Endothelial cell of umbilical vein (primary cell): ENCODE measurements around the gene JAG2. TPM values are rescaled to one million over a fixed set of nuclear protein-coding genes. Genes with fewer than 3 reads are reported as not detected.

Experiments used
- BruUV-seq: library from RNA; stranded (reverse); fragments of 400-500 nt; replicated peaks from 2 replicates; lab custom pipeline; 2021; lab: Mats Ljungman, UMichigan
- CTCF ChIA-PET: fragments of 300-600, 350-600 bp; sonication (Branson Sonifier 250); formaldehyde crosslinking; loops from one replicate; lab custom pipeline; 2021; ENCODE audit warnings: antibody characterized with exemption, inconsistent platforms; lab: Charles Lee
- POLR2A ChIA-PET: fragments of 300-600, 350-600 bp; sonication (Branson Sonifier 250); formaldehyde crosslinking; loops from one replicate; lab custom pipeline; 2021; ENCODE audit warnings: antibody characterized with exemption, inconsistent platforms; lab: Charles Lee
- DNase-seq: peaks from one replicate; pipeline ENCODE4 v3.0.0-alpha.2; 2011; ENCODE audit warnings: low read depth, low spot score
- FAIRE-seq: peaks from 2 replicates; lab custom pipeline; 2011; peaks lifted over from hg19 to GRCh38; lab: Jason Lieb, UNC
- H2AFZ ChIP-seq: 2 replicates; pipeline ENCODE4 v1.6.0; 2012; ENCODE audit warnings: low read depth, low read length, control low read depth, inconsistent platforms
- H3K27ac ChIP-seq: 2 replicates; pipeline ENCODE4 v1.5.1; 2011; ENCODE audit warnings: low read depth, mild to moderate bottlenecking, control low read depth, low read length, moderate library complexity; ENCODE audit not compliant: insufficient read depth
- H3K27me3 ChIP-seq, 2 experiments: 2 replicates each; pipeline versions ENCODE4 v1.6.0 to v1.6.1; 2011; ENCODE audit warnings: low read length in 2 of 2, mixed read lengths in 1 of 2; ENCODE audit not compliant: control insufficient read depth in 2 of 2, insufficient read depth in 2 of 2
- H3K36me3 ChIP-seq, 2 experiments: 2 replicates in 1 of 2; 3 replicates in 1 of 2; pipeline ENCODE4 v1.5.1; 2011; ENCODE audit warnings: low read length in 2 of 2, mild to moderate bottlenecking in 1 of 2, moderate library complexity in 1 of 2; ENCODE audit not compliant: control insufficient read depth in 2 of 2, insufficient read depth in 2 of 2; ENCODE audit errors: extremely low read depth in 1 of 2
- H3K4me1 ChIP-seq: 3 replicates; pipeline ENCODE4 v1.5.1; 2011; ENCODE audit warnings: mild to moderate bottlenecking, low read length; ENCODE audit not compliant: control insufficient read depth, insufficient read depth; ENCODE audit errors: extremely low read depth
- H3K4me2 ChIP-seq: 2 replicates; pipeline ENCODE4 v1.6.1; 2011; ENCODE audit warnings: low read length, control low read depth, mixed read lengths; ENCODE audit not compliant: insufficient read depth
- H3K4me3 ChIP-seq, 3 experiments: fragments of 200-600 bp in 1 of 3; sonication (generic), shearing (Covaris generic) in 1 of 3; replicated peaks in 1 of 3; 2 replicates each; pipeline ENCODE4 v1.5.1; 2011 to 2016; ENCODE audit warnings: control low read depth in 3 of 3, low read length in 3 of 3, mild to moderate bottlenecking in 2 of 3, inconsistent platforms in 1 of 3, low read depth in 1 of 3, moderate library complexity in 1 of 3; ENCODE audit not compliant: insufficient read depth in 1 of 3
- H3K79me2 ChIP-seq: 2 replicates; pipeline ENCODE4 v1.6.0; 2012; ENCODE audit warnings: low read length, inconsistent platforms; ENCODE audit not compliant: control insufficient read depth, insufficient read depth
- H3K9ac ChIP-seq: replicated peaks from 2 replicates; pipeline ENCODE3; 2011; ENCODE audit warnings: low read length, control low read depth; ENCODE audit not compliant: insufficient read depth; ENCODE audit errors: extremely low read depth
- H3K9me1 ChIP-seq: replicated peaks from 3 replicates; pipeline ENCODE4 v1.6.0; 2011; ENCODE audit warnings: mild to moderate bottlenecking, low read length; ENCODE audit not compliant: control insufficient read depth, insufficient read depth; ENCODE audit errors: extremely low read depth
- H3K9me3 ChIP-seq: replicated peaks from 2 replicates; pipeline ENCODE4 v1.5.1; 2012; ENCODE audit warnings: low read length, inconsistent platforms; ENCODE audit not compliant: control insufficient read depth, insufficient read depth
- H4K20me1 ChIP-seq: replicated peaks from 2 replicates; pipeline ENCODE3; 2011; ENCODE audit warnings: mild to moderate bottlenecking, low read length; ENCODE audit not compliant: control insufficient read depth, insufficient read depth; ENCODE audit errors: extremely low read depth
- EZH2 ChIP-seq: IDR thresholded peaks from 2 replicates; pipeline ENCODE4 v1.6.1; 2012; ENCODE audit warnings: borderline replicate concordance, low read depth, mild to moderate bottlenecking, moderate library complexity, low read length, inconsistent platforms; ENCODE audit not compliant: severe bottlenecking
- GATA2 ChIP-seq: IDR thresholded peaks from 2 replicates; pipeline ENCODE4 v1.7.0; 2011; ENCODE audit warnings: low read depth, mild to moderate bottlenecking, moderate library complexity, mixed read lengths, low read length; ENCODE audit not compliant: insufficient read length, insufficient read depth
- JUN ChIP-seq: IDR thresholded peaks from 2 replicates; pipeline ENCODE4 v1.6.1; 2011; ENCODE audit warnings: borderline replicate concordance, low read depth; ENCODE audit not compliant: insufficient read length, insufficient read depth
- MYC ChIP-seq: IDR thresholded peaks from one replicate; pipeline ENCODE4 v1.6.1; 2011; ENCODE audit warnings: mild to moderate bottlenecking, low read depth, low read length
- POLR2A ChIP-seq: IDR thresholded peaks from 2 replicates; pipeline ENCODE4 v1.6.1; 2012; ENCODE audit warnings: low read depth, mild to moderate bottlenecking, control low read depth, low read length
- POLR2AphosphoS5 ChIP-seq: IDR thresholded peaks from 2 replicates; pipeline ENCODE4 v1.6.1; 2012; ENCODE audit warnings: low read depth, mild to moderate bottlenecking, control low read depth, low read length, moderate library complexity; ENCODE audit not compliant: insufficient read depth
- dilution Hi-C: fragments of 300-500 bp; cut with MboI; formaldehyde crosslinking; loops from one replicate; pipeline ENCODE4 v1.15.0; 2019; ENCODE audit warnings: low sequenced_read_pairs; ENCODE audit not compliant: extremely low pct_ligation_motif_present
- intact Hi-C: fragments of 100-400 bp; cut with micrococcal nuclease; formaldehyde crosslinking; loops from one replicate; pipeline ENCODE4 v1.10.0; 2022
- polyA plus RNA-seq, 4 experiments: library from polyadenylated mRNA; depleted of rRNA in 3 of 4; stranded (reverse) in 3 of 4; unstranded in 1 of 4; fragments of >200 nt; gene quantifications; 2 replicates each; pipeline versions ENCODE4 v1.2.1 to v1.2.3, GENCODE V29; 2011 to 2012; ENCODE audit warnings: missing spikeins in 1 of 4
- total RNA-seq: library from RNA; stranded (reverse); gene quantifications from 2 replicates; pipeline ENCODE4 v1.2.3, GENCODE V29; 2021
- TF ChIP-seq, protein P1 (sequence below), 2 donors: IDR thresholded peaks; 1 replicate in 1 of 2; 2 replicates in 1 of 2; pipeline ENCODE4 v1.5.1; 2011; ENCODE audit warnings: low read length in 2 of 2, mild to moderate bottlenecking in 2 of 2, moderate library complexity in 2 of 2, control low read depth in 1 of 2, inconsistent platforms in 1 of 2, low read depth in 1 of 2; ENCODE audit not compliant: insufficient read depth in 1 of 2; ENCODE audit errors: extremely low read depth in 1 of 2

JAG2 gene
- total and polyA plus RNA-seq, 2 donors (not counting 3 experiments of a cell fraction or from before 2014, with no cell fraction given) = 105 to 128 TPM

DNA sequence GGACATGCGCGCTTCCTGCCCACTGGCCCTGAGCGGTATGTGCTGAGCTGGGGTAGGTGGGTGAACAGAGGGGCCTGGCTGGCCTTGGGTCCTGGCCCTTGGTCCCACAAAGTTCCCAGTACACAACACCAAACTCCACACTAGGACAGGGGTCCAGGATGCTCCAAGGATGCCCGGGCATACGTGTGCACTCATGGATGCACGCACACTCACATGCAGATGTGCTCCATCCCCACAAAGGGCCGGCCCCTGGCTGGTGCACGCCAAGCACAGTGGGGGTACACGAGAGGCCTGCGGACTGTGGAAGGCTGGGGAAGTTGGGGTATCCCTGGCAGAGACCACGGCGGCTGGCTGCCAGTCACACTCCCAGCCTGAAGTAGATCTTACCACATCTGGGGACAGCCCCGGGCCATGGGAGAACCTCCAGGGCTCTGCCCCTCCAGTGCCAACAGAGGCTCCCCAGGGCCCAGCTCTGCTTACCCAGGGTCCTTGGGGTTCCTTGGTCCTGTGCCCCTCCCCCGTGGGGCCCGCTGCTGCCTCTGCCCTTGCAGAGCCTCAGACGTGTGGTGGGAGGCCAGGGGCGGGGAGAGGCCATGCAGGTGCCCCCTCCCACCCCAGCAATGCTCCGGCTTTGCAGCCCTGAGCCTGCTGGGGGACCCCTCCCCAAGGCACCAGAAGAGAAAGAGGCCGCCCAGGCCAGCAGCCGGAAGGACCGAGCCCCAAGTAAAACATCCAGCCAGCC is 36.5 kb upstream of the JAG2 start:
- DNase-seq = no peak
- no peak overlapping the region for H2AFZ ChIP-seq
- no peaks in the 10 kb centered on the region for H3K27me3 ChIP-seq
- H3K79me2 ChIP-seq = no peaks in the 10 kb centered on the region
- ChIA-PET POLR2A (no interaction called here), CTCF (interaction anchor here (0.5 to 1.7 kb wide), 5 partner anchors 9 to 147 kb away, joined by 4 to 10 read pairs (median 4); partner anchors contain the start of genes BRF1 and JAG2)
- H4K20me1 ChIP-seq = no peaks in the 10 kb centered on the region
- no peaks in the 10 kb centered on the region for H3K9me3 ChIP-seq
- H3K4me1 ChIP-seq = peaks cover 7% of the 10 kb centered on the region
- H3K36me3 ChIP-seq = peaks cover 0 to 3% of the 10 kb centered on the region in 2 experiments
- no peak overlapping the region for H3K4me2 ChIP-seq
- intact Hi-C loops (loop anchor here (10.0 kb wide), 1 partner anchor 50 kb away; no protein-coding TSS in a partner anchor), dilution Hi-C loops (no loop called here)
- no peaks in the 10 kb centered on the region for H3K9me1 ChIP-seq
- no peak for TF ChIP-seq POLR2A
- no peak for TF ChIP-seq JUN
- TF ChIP-seq EZH2 = no peak
- no peak for TF ChIP-seq POLR2AphosphoS5
- no peak for TF ChIP-seq GATA2
- TF ChIP-seq, protein P1, sequence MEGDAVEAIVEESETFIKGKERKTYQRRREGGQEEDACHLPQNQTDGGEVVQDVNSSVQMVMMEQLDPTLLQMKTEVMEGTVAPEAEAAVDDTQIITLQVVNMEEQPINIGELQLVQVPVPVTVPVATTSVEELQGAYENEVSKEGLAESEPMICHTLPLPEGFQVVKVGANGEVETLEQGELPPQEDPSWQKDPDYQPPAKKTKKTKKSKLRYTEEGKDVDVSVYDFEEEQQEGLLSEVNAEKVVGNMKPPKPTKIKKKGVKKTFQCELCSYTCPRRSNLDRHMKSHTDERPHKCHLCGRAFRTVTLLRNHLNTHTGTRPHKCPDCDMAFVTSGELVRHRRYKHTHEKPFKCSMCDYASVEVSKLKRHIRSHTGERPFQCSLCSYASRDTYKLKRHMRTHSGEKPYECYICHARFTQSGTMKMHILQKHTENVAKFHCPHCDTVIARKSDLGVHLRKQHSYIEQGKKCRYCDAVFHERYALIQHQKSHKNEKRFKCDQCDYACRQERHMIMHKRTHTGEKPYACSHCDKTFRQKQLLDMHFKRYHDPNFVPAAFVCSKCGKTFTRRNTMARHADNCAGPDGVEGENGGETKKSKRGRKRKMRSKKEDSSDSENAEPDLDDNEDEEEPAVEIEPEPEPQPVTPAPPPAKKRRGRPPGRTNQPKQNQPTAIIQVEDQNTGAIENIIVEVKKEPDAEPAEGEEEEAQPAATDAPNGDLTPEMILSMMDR (IDR thresholded peaks at IDR 0.05; ENCODE audit: extremely low read depth in 1 of 2, insufficient read depth in 1 of 2, low read depth in 1 of 2, low read length in 2 of 2) = no peak
- TF ChIP-seq MYC = no peak
- BruUV-seq = no TSS peak
- no peak overlapping the region for H3K9ac ChIP-seq
- no peak overlapping the region for H3K4me3 ChIP-seq
- FAIRE-seq = no peak
- no peak overlapping the region for H3K27ac ChIP-seq
